NK-92 (cell line): ENCODE data around the gene RPTN.

ENCODE experiments used
- DNase-seq: peaks from one replicate; lab custom pipeline; 2025; ENCODE audit not compliant: unreplicated experiment; lab: John Stamatoyannopoulos, UW

RPTN gene

DNA sequence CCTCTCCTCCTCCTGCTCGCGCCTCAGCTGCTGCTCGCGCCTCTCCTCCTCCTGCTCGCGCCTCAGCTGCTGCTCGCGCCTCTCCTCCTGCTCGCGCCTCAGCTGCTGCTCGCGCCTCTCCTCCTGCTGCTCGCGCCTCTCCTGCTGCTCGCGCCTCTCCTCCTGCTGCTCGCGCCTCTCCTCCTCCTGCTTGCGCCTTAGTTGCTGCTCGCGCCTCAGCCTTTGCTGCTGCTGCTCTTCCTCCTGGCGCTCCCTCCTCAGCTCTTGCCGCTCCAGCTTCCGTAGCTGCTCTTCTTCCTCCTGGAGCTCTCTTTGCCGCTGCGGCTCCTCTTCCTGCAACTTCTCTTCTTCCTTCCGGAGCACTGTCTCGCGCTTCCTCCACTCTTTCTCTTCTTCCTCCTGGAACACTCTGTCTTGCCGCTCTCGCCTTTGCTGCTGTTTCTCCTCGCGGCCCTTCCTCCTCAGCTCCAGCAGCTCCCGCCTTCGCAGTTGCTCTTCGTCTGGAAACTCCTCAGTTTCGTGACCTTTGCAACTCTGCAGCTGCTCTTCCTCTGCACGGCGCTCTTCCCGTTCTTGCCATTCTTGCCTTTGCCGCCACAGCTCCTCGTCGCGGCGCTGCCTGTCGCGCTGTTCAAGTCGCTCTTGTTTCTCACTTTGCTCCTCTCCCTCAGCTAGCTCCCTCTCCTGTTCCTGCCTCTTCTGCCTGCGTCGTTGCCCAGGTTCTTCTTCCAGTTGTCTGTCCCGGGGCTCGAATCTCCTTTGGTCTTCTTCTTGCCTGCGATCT is 46.7 kb downstream of the RPTN start:
- DNase-seq: no peak

DNA sequence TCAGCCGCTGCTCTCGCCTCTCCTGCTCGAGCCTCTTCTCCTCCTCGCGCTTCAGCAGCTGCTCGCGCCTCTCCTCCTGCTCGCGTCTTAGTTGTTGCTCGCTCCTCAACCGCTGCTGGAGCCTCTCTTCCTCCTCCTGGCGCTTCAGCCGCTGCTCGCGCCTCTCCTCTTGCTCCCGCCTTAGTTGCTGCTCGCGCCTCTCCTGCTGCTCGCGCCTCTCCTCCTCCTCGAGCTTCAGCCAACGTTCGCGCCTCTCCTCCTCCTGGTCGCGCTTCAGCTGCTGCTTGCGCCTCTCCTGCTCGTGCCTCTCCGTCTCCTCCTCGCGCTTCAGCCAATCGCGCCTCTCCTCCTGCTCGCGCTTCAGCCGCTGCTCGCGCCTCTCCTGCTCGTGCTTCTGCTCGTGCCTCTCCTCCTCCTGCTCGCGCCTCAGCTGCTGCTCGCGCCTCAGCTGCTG is 47.5 kb downstream of the RPTN start:
- no peak for DNase-seq

DNA sequence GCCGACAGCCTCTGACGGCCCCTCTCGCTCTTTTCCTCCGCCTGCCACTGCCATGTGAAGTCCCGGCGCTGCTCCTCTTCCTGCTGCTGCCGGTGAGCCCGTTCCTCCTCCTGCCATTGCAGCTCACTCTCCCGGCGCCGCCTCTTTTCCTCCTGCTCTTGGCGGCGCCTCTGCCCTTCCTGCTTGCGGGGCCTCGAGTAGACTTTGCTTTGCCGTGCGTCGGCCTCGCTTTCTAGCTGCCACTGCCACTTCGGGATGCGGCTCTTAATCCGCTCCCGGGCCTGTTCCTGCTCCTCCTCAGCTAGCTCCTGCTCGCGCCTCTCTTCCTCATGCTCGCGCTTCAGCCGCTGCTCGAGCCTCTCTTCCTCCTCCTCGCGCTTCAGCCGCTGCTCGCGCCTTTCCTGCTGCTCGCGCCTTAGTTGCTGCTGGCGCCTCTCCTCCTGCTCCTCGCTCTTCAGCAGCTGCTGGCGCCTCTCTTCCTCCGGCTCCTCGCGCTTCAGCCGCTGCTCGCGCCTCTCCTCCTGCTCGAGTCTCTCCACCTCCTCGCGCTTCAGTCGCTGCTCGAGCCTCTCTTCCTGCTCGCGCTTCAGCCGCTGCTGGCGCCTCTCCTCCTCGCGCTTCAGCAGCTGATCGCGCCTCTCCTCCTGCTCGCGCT is 48.0 kb downstream of the RPTN start:
- DNase-seq: no peak

DNA sequence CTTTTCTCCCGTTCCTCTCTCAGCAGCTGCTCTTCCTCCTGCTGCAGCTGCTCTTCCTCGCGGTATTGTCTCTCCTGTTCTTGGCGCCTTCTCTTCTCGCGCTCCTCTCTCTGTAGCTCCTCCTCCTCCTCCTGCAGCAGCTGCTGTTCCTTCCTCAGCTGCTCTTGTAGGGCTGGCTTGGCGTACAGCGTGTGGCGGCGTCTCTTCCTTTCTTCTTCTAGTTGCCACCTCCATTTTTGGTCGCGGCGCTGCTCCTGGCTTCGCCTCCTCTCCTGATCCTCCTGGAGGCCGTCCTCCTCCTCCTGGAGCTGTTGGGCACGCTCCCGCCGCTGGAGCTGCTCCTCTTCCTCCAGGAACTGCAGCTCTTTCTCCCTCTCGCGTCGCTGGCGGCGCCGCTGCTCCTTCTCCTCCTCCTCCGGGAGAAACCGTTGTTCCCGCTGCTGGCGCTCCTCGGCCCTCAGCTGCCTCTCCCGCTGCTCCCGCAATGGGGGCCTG is 48.6 kb downstream of the RPTN start:
- DNase-seq: no peak

DNA sequence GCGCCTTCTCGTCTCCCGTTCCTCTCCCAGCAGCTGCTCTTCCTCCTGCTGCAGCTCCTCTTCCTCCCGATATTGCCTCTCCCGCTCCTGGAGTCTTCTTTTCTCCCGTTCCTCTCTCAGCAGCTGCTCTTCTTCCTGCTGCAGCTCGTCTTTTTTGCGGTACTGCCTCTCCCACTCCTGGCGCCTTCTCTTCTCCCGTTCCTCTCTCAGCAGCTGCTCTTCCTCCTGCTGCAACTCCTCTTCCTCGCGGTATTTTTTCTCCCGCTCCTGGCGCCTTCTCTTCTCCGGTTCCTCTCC is 49.1 kb downstream of the RPTN start:
- no peak for DNase-seq

DNA sequence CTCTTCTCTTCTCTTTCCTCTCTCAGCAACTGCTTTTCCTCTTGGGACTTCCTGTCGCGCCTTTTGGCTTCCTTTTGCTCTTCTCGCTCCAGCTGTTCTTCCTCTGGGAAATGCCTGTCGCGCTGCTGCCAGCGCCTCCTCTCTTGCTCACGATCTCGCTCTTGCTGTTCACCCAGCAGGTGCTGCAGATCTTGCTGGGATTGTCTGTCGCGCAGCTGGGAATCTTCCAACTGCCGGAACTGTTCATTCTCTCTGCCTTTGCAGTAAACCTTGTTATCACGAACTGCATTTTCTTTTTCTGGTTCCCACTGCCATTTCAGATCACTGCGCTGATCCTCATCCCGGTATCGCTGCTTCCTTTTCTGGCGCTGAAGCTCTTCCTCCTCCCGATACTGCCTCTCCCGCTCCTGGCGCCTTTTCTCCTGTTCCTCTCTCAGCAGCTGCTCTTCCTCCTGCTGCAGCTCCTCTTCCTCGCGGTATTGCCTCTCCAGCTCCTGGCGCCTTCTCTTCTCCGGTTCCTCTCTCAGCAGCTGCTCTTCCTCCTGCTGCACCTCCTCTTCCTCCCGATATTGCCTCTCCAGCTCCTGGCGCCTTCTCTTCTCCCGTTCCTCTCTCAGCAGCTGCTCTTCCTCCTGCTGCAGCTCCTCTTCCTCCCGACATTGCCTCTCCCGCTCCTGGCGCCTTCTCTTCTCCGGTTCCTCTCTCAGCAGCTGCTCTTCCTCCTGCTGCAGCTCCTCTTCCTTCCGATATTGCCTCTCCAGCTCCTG is 49.6 kb downstream of the RPTN start:
- DNase-seq: no peak

- no peak for DNase-seq
Measured at GRCh38 chr1:152108882-152109222, 50.2 kb downstream of the RPTN start.

- DNase-seq: no peak
Measured at GRCh38 chr1:152107984-152108881, 50.8 kb downstream of the RPTN start.

DNA sequence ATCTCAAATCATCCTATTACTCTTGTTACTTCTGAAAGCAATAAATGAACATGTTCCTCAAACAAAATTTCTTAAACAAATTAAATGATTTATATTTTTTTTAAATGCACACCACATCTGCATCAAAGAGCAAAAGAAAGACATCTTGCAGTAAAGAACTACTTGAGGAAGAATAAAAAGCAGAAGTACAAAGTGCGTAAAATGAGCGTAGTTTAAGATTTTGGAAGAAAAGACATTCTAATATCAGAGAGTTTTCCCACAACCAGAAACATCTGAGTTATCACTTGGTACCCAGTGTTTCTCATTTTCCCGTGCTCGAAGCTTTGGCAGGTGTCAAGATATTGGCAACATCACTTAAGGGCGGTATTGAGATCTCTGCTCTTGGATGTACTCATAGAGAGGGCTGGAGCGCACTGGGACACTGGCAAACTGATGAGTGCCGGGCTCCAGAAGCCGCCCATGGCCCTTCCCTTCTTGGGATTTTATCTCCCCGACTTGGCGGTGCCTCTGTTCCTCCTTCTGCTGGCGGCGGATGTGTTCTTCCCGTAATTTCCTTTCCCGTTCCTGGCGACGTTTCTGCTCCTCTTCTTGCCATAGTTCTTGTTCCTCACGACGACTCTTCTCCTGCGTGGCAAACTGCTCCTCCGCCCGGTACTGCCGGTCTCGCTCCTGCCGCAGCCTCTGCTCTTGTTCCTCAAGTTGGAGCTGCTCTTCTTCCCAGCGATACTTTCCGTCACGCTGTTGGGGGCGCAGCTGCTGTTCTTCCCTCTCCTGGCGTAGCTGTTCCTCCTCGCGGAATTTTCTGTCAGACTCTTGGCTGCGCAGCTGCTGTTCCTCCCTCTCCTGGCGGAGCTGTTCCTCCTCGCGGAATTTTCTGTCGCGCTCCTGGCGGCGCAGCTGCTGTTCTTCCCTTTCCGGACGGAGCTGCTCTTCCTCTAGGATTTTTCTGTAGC is 51.7 kb downstream of the RPTN start:
- no peak for DNase-seq

DNA sequence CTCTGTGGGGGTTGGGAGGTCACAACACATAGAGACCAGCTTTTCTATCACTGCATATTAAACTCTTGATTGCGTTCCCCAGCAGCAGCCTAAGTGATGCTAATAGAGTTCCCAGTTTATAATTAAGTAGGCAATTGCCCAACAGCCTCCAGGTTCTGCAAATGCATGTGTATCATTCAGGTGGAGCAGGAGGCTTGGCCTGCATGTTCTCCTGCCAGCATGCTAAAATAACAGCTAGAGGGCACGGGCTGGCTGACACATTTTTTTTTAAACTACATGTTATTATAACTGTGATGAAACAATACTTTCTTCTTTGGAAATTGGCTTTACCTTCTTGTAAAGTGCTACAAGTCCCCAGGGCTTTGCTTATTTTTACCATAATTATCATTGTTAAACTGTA is 54.2 kb downstream of the RPTN start:
- DNase-seq: no peak
